Chondrocyte (in vitro differentiated cells): ENCODE data around the gene PCDHGB6. TPM values are rescaled to one million over a fixed set of nuclear protein-coding genes. Genes with fewer than 3 reads are reported as not detected.
A peak's percentile ranks its signal among the peaks of the same experiment; 100 is the strongest.
"Not testable (repeated sequence)": the region's sequence is repeated elsewhere in the genome, so short reads cannot be mapped to it uniquely, and the experiment has no call there.

Source experiments
- DNase-seq: peaks from one replicate; pipeline ENCODE4 v3.0.0; 2021; ENCODE audit warnings: mixed read lengths, low spot score
- H3K27ac Mint-ChIP-seq: one replicate; pipeline ENCODE4 v1.8.0; 2021; ENCODE audit warnings: mild to moderate bottlenecking, moderate library complexity, mixed read lengths; ENCODE audit not compliant: unreplicated experiment
- H3K27me3 Mint-ChIP-seq: 2 replicates; pipeline ENCODE4 v1.8.0; 2021; ENCODE audit warnings: low read depth, mixed read lengths
- H3K36me3 Mint-ChIP-seq: 2 replicates; pipeline ENCODE4 v1.8.0; 2021; ENCODE audit warnings: low read depth, mixed read lengths
- H3K4me1 Mint-ChIP-seq: 2 replicates; pipeline ENCODE4 v1.8.0; 2021; ENCODE audit warnings: low read depth, mild to moderate bottlenecking, mixed read lengths
- H3K4me3 Mint-ChIP-seq: one replicate; pipeline ENCODE4 v1.8.0; 2021; ENCODE audit warnings: mild to moderate bottlenecking, moderate library complexity, mixed read lengths; ENCODE audit not compliant: unreplicated experiment
- H3K9me3 Mint-ChIP-seq: 2 replicates; pipeline ENCODE4 v1.8.0; 2021; ENCODE audit warnings: low read depth, mixed read lengths
- total RNA-seq: library from RNA; stranded (reverse); gene quantifications from 3 replicates; pipeline ENCODE4 v1.2.1, GENCODE V29; 2021
- TF ChIP-seq, protein P1 (sequence below): fragments of 200-600 bp; sonication (generic); IDR thresholded peaks from 2 replicates; pipeline ENCODE4 v1.5.0; 2021; ENCODE audit warnings: antibody characterized with exemption, mild to moderate bottlenecking, moderate library complexity

PCDHGB6 gene
- total RNA-seq, 1 donor from 2014 or later = 52.4 TPM

GRCh38 chr5:141373673-141374317, 34.0 kb upstream of the PCDHGB6 start, which contains the start of gene PCDHGA6:
TSS of gene PCDHGA6 (plus strand) at chr5:141373891. CDS start at chr5:141374084, 193 bp downstream.
- H3K9me3 Mint-ChIP-seq = peaks cover 56% of the 10 kb centered on the region
- TF ChIP-seq, protein P1, sequence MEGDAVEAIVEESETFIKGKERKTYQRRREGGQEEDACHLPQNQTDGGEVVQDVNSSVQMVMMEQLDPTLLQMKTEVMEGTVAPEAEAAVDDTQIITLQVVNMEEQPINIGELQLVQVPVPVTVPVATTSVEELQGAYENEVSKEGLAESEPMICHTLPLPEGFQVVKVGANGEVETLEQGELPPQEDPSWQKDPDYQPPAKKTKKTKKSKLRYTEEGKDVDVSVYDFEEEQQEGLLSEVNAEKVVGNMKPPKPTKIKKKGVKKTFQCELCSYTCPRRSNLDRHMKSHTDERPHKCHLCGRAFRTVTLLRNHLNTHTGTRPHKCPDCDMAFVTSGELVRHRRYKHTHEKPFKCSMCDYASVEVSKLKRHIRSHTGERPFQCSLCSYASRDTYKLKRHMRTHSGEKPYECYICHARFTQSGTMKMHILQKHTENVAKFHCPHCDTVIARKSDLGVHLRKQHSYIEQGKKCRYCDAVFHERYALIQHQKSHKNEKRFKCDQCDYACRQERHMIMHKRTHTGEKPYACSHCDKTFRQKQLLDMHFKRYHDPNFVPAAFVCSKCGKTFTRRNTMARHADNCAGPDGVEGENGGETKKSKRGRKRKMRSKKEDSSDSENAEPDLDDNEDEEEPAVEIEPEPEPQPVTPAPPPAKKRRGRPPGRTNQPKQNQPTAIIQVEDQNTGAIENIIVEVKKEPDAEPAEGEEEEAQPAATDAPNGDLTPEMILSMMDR = no peak

DNA sequence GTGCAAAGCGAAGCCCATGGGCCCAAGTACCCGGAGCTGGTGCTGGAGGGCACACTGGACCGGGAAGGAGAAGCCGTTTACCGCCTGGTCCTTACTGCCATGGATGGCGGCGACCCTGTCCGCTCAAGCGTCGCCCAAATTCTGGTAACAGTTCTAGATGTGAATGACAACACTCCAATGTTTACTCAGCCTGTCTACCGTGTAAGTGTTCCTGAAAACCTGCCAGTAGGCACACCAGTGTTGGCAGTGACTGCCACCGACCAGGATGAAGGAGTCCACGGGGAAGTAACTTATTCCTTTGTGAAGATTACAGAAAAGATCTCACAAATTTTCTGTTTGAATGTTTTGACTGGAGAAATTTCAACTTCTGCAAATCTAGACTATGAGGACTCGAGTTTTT, 33.2 kb upstream of the PCDHGB6 start:
- H3K9me3 Mint-ChIP-seq = peaks cover 55% of the 10 kb centered on the region
- TF ChIP-seq, protein P1 = no peak
- peaks cover 11% of the 10 kb centered on the region for H3K36me3 Mint-ChIP-seq
- H3K4me3 Mint-ChIP-seq = no peak overlapping the region
- H3K4me1 Mint-ChIP-seq = no peaks in the 10 kb centered on the region
- DNase-seq = no peak
- H3K27me3 Mint-ChIP-seq = no peaks in the 10 kb centered on the region
- H3K27ac Mint-ChIP-seq = no peak overlapping the region

More at GRCh38 chr5:141373673-141374317, 34.0 kb upstream of the PCDHGB6 start, which contains the start of gene PCDHGA6:
- DNase-seq = no peak
- H3K36me3 Mint-ChIP-seq = peaks cover 11% of the 10 kb centered on the region
- H3K4me1 Mint-ChIP-seq = no peaks in the 10 kb centered on the region
- no peak within 1 kb of the TSS for H3K4me3 Mint-ChIP-seq
- H3K27ac Mint-ChIP-seq = no peak within 1 kb of the TSS
- no peaks in the 10 kb centered on the region for H3K27me3 Mint-ChIP-seq

- H3K36me3 Mint-ChIP-seq = peaks cover 11% of the 10 kb centered on the region
- not testable (repeated sequence) for H3K4me3 Mint-ChIP-seq
These were observed 32.2 kb upstream of the PCDHGB6 start for GRCh38 chr5:141375444-141376155.

GRCh38 chr5:141382469-141383294, 25.1 kb upstream of the PCDHGB6 start, which contains the start of gene PCDHGA7:
TSS of gene PCDHGA7 (plus strand) at chr5:141382742. CDS start at chr5:141382900, 158 bp downstream.
- peak; percentile 85 for DNase-seq
- no peak within 1 kb of the TSS for H3K4me3 Mint-ChIP-seq
- H3K27me3 Mint-ChIP-seq = no peaks in the 10 kb centered on the region
- peaks cover 51% of the 10 kb centered on the region for H3K9me3 Mint-ChIP-seq
- H3K4me1 Mint-ChIP-seq = no peaks in the 10 kb centered on the region
- TF ChIP-seq, protein P1 = no peak
- H3K27ac Mint-ChIP-seq = no peak within 1 kb of the TSS
- peaks cover 1% of the 10 kb centered on the region for H3K36me3 Mint-ChIP-seq

More at GRCh38 chr5:141375444-141376155, 32.2 kb upstream of the PCDHGB6 start:
- H3K27me3 Mint-ChIP-seq, DNase-seq, H3K27ac Mint-ChIP-seq, H3K4me1 Mint-ChIP-seq: not testable (repeated sequence)
- peaks cover 59% of the 10 kb centered on the region for H3K9me3 Mint-ChIP-seq

- TF ChIP-seq, protein P1 = no peak
- Mint-ChIP-seq H3K4me1 (no peaks in the 10 kb centered on the region), H3K27me3 (no peaks in the 10 kb centered on the region), H3K36me3 (peaks cover 1% of the 10 kb centered on the region), H3K4me3 (no peak overlapping the region), H3K9me3 (peaks cover 52% of the 10 kb centered on the region), H3K27ac (no peak overlapping the region)
- peak; percentile 77 for DNase-seq
These were observed 24.5 kb upstream of the PCDHGB6 start for GRCh38 chr5:141383345-141383744.
